GM19397 (cell line): Measurements from ENCODE around the gene HJURP.

Source experiments
- ATAC-seq: cut with Tn5 transposase; IDR thresholded peaks from one replicate; pipeline ENCODE4 v1.9.1; 2021; ENCODE audit warnings: mild to moderate bottlenecking, moderate library complexity; ENCODE audit not compliant: unreplicated experiment

Gene HJURP

DNA sequence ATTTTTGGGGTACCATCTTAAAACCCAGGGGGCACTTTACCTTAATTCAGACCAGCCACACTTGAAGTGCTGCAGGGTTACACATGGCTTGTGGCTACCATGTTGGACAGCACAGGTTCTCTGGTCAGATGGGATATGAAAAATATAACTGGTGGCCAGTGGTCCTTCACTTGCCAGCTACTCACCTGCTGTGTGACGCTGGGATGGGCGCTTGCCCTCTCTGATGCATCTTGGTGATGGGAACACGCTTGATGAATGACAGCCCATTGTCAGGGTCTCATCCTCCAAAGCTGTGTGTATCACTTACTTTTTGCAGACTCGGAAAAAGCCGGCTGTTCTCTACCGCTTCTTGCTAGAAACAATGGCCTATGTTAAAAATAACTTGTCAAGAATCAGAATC is 22.5 kb downstream of the HJURP start:
- no peak for ATAC-seq

DNA sequence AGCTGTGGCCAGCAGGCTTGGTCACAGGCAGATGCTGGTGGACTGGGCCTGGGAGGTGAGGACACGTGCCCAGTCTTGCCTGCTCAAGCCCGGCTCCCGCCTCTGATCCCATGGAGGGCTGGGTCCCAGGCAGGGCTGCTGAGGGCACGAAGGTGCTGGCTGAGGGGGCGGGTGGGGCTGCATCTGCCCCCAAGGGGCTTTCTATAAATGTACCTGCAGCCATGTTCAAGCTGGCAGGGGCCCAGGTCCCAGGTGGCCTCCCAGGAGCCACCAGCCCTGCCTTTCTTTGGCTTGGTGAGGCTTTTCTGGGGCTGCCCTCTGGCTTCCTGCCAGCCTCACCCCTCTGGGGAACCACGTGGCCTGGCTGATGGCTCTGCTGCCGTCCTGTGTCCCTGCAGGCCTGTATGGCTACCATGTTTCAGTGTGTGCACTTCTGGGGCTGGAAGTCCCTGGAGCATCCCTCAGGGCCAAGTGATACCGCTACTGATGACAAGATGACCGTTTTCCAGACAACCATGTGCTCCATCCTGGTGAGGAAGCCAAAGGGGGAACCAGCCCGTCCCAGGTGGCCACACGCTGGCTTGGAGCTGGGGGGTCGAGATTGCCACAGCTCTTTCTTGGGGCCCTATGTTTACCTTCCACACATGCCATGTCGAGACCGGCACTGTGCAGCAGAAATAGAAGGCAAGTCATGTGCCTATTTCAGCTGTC is 23.2 kb downstream of the HJURP start:
- no peak for ATAC-seq

DNA sequence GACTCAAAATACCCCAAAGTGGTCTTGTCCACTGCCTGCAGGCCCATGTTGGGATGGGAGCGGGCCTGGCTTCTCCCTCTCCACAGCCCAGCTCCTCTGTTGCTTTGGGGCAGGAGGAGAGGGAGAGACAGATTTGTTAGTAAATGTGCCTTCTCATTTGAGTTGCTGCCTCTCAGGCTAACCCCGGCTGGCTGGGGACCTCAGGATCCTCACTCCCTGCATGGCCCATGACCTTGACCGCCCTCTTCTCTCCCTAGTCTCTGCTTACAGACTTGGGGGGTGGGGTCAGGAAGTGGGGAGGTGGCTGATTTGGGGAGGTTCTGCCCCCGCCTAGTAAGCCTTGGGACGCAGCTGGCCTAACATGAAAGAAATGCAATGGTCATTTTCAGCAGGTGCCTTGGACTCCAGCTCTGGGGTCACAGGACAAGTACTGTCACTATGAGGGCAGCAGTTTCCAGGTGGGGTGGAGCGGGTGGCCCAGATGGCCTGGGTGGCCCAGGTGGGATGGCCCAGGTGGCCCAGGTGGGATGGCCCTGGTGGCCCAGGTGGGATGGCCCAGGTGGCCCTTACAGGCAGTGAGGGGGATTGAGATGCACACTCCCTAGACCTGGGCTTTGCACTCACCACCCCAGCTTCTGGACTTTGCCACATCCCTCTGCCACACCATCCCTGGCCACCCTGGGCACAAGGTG is 24.1 kb downstream of the HJURP start:
- ATAC-seq, result no peak

DNA sequence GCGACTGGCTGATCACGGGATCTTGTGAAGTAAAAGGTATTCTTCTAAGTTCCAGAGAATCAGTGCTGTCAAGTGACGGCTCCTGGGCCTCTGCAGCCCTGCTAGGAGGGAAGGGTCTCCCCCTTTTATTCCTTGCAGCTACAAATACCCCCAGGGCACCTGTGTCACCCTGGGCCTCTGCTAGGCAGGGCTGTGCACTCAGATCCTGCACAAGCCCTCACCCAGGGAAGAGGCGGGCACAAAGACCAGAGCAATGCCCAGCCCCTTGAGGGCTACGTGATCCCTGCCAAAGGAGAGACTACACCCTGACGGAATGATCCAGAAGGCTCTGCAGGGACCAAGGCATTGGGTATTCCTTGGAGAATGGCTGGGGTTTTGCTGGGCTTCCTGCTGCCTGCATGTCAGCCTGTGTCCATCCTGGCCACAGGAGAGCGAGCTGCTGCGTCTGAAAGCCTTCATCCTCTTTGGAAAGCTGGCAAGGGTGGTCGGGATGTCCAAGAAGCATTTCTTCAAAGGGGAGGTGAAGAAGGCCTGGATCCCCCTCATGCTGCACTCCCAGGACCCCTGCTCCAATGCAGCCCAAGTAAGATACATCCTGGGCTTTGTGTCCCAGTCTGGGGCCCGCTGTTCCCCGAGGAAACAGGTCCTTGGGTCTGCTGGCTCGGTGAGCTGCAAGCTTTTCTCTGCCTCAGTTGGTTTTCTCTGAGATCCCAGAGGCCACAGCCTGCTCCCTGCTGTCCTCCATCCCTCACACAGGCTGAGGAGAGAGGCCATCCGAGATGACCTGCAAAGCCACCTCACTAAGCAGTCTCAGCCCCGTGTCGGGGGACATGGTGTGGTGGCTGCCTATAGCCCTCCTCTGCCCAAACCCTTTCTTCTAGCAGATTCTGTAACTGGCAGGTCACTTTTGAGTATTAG is 24.9 kb downstream of the HJURP start:
- ATAC-seq, result no peak

DNA sequence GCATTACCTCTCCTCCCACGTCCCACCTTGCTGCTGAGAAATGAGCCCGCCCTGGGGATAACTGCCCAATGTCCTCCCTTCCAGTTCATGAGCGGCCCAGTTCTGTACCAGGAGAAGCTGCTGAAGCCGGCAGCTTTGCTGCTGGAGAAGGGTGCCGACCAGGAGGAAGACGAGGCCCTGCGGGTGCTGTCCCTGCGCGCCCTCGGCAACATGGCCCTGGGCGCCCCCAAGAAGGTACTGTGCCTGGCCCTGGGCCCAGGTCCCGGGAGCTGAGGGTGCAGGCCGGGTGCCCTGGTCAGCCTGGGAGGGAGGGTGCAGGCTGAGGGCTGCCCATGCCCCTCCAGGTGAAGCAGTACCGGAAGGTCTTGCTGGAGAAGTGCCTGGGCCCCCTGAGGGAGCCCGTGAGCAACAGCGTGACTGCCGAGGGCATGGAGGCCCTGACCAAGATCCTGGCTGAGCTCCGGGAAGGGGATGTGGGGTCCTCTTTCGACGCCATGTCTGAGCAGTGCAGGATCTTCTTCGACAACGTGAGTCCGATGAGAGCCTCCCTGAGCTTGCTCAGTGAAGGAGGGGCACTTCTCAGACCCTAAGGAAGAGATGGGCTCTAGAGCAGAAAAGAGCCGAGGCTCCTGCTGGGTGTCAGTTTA is 25.7 kb downstream of the HJURP start:
- no peak for ATAC-seq

DNA sequence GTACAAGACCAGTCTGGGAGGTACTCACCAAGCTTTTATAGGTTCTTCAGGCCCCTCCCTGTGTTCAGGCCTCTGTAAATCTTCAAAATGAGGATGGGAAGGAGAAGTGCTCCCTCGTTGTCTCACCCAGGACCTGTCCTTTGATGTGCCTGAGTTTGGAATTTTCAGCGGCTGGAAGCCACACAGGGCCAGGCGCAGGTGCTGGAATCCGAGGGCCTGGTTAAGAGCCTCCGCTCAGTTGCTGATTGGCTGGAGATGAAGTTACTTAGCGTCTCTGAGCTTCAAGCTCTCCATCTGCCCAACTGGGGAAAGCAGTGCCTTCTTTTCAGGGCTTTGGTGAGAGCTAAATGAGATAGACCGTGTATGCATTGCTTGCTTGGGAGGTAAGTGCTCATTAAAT is 30.0 kb downstream of the HJURP start:
- ATAC-seq, result no peak

DNA sequence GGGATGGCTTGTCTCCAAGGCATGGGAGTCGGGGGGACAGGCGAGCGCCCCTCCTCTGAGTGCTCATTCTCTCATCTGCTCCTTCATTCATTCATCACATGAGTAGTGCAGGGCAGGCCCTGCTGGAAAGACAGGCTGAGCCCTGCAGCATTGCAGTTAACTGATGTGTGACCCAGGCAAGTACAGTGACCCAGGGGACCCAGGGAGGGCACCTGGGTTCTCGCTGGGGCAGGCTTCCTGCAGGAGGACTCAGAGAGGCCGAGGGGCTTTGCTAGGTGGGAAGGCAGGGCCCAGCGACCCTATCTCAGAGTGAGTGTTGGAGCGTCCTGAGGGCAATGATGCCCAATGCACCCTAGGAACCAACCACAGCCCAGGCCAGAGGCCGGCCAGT is 30.6 kb downstream of the HJURP start:
- ATAC-seq, result no peak

DNA sequence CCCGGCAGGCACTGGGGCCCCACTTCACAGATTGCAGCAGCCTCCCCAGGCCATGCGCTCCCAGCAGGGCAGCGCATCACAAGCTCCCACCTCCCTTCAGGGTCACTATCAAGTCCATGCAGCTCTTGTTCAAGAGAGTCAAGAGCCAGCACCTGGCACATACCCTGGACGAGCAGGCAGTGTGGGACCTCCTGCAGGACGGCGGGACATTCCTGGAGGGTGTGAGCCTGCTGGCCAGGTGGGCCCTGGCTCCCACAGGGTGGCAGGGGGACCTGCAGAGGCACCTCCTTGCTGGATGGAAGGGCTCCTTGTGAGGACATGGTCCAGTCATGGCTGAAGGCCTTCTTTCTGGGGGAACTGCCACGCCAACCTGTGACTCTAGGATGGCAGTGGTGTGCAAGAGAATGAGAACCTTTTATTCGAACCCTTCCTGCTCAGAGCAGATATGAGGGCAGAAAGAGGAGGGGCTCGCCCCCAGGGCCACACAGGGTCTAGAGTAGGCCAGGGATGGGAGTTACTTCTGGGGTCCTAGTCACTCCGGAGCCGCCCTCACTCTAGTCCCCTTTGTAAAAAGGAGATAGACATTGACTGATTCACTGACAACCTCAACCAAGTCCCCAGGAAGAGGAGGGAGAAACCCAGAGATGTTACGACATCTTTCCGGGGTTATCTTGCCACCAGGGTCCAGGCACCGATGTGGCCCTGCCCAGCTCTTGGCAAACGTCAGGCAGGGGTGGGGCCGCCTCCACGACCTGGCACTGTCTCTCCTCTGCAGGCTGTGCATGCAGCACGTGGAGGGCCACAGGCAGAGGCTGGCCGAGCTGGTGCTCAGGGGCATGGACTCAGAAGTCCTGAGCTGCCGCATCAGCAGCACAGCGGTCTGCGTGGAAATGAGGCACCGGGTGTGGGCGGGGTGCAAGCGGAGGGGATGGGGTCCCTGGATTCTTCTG is 31.3 kb downstream of the HJURP start:
- ATAC-seq, result no peak

DNA sequence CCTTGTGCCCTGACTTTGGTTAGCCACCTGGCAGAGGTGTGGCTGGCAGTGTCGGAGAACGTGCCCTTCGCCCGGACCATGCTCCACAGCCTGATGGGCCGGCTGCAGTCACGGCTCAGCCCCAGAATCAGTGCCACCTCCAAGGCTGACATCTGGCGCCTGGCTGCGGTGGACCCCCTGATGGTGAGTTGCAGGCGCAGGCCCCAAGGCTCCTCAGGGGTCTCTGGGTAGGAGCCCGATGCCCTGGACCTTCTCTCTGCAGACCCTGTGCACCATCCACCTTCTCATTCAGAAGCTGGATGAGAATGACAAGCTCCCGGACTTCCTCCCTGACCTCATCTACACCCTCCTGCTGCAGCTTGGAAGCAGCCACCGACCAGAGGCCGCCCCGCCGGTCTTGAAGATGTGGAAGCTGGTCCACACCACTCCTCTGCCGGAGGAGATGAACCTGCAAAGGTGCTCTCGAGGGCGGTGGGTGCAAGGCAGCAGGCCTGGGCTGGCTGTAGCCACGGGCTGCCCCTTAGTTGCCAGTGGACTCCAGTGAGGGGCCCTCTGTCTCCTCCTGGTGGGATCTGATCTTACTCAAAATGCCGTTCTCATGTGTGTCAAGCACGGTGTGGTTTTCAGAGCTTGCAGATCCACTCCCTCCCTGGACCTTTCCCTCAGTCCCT is 32.1 kb downstream of the HJURP start:
- ATAC-seq, result no peak

DNA sequence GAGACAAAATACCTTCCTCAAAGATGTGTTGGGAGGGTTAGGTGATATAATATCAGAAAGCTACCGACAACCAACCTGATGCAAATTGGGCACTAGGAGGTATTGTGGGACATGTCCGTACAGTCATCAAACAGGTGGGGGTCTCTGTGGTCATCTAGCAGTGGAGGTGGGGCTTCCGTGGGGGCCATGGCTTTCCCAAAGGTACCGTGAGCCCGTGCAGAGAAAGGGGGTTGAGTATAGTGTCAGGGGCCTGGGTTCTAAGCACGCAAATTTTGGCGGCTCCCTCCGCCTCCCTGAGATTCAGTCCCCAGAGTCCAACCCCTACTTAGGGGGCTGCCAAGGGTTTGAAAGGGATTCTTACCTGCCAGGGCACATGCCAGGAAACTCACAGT is 32.6 kb downstream of the HJURP start:
- ATAC-seq, result no peak

DNA sequence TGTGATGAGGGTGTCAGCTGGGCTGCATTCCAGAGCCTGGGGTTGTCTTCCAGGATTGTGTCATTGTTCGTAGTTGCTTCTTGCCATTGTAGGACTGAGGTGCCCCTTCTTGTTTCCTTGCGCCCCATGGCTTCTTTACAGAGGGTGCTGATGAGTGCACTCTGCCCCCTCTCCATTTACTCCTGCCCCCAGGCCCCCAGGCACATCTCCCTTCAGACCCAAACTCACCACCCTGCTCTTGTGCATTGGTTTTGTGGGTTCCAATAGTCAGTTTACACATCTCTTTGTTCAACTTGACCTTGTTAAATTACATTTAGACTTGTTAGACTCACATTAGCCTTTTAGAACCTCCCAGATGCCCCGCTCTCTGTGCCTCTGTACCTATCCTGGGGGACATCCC is 33.1 kb downstream of the HJURP start:
- no peak for ATAC-seq

DNA sequence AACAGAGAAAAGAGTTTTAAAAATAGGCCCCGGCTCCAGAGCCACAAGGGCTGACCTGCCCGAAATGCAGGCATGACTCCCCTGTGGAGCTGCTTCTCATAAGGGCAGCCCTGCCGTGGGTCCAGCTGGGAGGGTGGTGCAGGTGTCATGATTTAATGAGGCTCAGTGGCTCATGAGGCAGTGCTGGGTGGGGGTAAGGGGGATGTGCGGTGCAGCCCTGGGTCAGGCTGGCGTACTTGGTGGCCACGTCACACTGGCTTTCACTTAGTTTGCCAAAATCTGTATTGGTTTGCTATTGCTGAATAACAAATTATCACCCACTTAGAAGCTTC is 33.6 kb downstream of the HJURP start:
- ATAC-seq, result no peak

DNA sequence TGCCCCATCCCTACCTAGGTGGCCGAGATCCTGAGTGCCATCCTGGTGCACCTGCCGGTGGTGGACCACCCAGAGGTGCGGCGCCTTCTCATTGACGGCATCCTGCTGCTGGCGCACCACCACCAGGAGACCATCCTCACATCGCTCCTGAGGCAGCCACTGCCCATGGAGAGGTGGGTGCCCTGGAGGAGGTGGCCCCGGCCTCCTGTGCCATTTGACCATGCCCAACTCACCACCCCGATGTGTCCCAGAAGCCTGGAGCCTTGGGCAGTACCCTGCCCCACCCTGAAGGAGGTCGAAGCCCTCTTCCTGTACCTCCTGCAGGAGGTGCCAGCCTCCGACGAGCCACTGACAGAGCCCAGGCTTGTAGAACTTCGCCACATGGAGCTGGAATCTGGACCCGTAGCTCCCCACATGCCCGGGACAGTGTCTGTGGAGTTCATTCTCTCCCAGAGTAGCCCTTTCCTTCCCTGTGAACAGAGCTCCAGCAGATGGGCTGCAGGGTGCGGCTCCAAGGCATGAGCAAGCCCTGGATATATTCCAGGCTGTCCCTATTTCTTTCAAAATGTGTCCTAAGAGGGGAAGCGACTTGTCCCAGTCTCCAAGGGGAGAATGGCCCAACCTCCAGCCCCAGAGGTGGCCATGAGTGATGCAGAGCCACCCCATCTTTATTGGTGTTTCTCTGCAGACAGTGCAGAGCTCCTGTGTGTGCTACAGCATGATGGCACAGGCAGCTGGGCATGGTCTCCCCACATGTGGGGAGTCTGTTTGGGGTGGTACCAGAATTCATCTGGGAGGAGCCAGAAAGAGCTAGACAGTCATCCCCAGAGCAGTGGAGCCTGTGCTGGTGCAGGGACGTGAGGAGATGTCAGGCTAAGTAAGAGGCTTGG is 34.2 kb downstream of the HJURP start:
- no peak for ATAC-seq

DNA sequence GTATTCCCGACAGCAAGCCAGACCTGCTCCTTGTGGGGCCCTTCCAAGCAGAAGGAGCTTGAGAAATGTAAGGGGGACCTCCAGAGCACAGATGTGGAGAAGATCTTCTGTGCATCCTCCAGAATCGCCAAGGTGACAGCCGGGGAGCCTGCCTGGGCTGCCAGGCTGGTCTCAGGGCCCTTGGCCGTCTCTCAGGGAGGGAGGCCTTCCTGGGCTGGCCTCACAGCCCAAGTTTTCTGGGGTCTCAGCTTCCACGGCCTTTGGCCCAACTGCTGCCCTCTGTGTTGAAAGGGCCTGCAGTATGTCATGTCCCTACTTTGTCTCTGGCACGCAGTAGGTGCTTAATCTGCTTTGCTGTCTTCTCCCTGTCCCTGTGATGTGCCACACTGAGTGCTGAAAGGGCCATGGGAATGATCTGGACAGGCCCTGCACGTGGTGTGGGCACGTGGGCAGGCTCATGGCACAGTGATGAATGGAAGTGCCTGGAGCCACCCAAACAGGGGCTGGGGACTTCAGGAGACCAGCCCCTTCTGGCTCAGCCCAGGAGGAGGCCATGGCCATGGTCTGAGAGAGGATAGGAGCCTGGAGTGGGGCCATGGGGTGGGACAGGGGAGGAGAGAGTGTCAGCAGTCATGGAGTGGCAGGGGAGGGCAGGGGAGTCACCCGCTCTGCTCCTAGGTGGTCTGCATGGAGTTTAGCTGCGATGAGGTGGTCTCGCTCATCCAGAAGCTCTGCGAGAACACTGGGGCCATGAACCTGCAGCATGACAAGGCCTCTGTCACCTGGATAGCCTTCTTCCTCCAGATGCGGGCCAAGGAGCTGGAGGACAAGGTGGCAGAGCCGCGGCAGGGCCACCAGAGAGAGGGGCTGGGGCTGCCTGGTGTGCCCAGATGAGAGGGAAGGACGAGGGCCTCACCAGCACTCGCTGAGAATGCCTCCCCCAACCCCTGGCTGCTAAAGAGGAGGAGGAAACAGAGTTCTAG is 35.4 kb downstream of the HJURP start:
- ATAC-seq, result no peak

DNA sequence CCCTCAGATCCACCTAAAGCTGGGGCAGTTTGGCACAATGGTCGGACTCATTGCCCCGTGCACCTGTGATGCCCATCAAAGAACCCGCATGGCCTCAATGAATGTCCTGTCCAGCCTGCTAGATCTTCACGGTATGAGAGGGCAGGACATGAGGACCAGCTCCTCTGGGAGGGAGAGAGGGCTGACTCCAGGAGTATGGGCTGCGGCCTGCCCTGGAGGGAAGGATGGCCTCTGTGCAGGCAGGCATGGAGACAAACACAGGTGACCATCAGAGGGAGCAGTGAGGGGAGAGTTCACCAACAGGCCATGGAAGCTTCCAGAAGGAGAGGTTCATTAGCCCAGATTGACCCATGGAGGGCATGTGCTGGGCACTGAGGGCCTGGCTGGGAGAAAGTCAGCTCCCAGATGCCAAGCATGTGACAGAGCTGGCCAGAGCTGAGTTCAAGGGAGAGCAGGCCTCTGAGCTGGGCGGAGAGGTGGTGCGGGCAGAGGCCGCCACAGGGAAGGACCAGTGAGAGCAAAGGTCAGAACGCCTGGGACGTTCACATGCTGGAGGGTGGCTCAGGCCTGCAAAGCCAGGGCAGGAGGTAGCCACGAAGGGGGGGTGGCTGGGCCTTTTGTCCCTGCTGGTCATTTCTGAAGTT is 36.2 kb downstream of the HJURP start:
- ATAC-seq, result no peak

DNA sequence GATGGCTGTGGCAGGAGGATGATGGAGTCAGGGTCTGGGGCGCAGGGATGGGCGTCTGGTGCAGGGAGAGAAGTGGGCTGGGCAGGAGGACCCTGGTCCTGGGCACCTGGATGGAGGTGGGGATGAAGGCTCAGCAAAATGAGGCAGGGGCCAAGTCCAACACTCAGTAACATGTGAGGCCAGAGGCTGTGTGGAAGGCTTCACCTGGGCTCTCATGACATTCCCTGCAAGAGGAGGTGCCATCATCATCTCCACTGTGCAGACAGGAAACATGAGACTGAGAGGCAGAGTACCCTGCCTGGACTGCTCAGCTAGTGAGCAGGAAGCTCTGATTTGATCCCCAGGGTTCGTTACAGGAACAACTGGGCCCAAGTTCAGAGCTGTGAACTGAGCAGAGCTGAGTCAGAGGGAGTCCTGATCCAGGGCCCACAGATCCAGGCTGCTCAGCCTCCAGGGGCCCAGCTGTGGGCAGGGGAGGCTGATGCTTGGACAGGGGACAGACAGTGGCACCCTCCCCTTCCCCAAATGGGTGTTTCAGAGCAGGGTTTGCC is 36.9 kb downstream of the HJURP start:
- ATAC-seq, result no peak

DNA sequence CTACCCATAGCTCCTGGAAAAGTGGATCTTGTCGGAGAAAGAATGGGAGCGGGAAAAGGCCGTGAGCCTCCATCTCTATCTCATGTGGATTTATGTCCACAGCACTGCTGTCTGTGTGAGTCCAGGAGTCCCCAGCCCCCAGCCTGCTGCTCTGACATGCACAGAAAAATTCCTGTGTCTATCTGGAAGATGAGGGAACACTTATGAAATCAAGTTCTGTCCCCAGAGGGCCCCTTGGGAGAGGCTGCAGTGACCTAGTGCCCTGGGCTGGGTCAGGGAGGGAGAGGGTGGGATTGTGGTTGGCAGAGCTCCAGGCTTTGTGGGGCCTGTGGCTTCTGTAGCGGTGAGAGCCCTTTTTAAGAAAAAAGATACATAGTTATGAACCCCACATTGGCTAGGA is 37.6 kb downstream of the HJURP start:
- ATAC-seq, result no peak
